Common myeloid progenitor, CD34-positive (primary cell): ENCODE data around the gene NTRK3.

ENCODE experiments used
- CTCF ChIA-PET: fragments of 350-600 bp; sonication (Branson Sonifier 250); formaldehyde crosslinking; loops from one replicate; lab custom pipeline; 2021; ENCODE audit warnings: antibody characterized with exemption; lab: Charles Lee
- POLR2A ChIA-PET: fragments of 350-600 bp; sonication (Branson Sonifier 250); formaldehyde crosslinking; loops from one replicate; lab custom pipeline; 2021; ENCODE audit warnings: antibody characterized with exemption; lab: Charles Lee
- DNase-seq, 3 donors: peaks; one replicate each; pipeline versions ENCODE4 v3.0.0 to v3.0.0-alpha.2; 2013
- H3K27ac ChIP-seq, 2 experiments: 1 replicate in 1 of 2; 2 replicates in 1 of 2; pipeline ENCODE4 v1.7.0; 2013; ENCODE audit warnings: inconsistent platforms in 2 of 2, low read length in 2 of 2, mild to moderate bottlenecking in 2 of 2, low read depth in 1 of 2, moderate library complexity in 1 of 2; ENCODE audit not compliant: severe bottlenecking in 2 of 2, insufficient read depth in 1 of 2, poor library complexity in 1 of 2
- H3K27me3 ChIP-seq, 5 experiments: replicated peaks in 2 of 5; 1 replicate in 3 of 5; 2 replicates in 2 of 5; pipeline versions ENCODE4 v1.6.1 to v1.7.0; 2013; ENCODE audit warnings: low read length in 4 of 5, mild to moderate bottlenecking in 2 of 5, moderate library complexity in 2 of 5, inconsistent platforms in 1 of 5; ENCODE audit not compliant: insufficient read depth in 5 of 5, control insufficient read depth in 4 of 5
- H3K36me3 ChIP-seq, 4 experiments: 1 replicate in 2 of 4; 2 replicates in 2 of 4; pipeline versions ENCODE4 v1.6.1 to v1.7.0; 2013; ENCODE audit warnings: low read length in 3 of 4, control low read depth in 1 of 4, mild to moderate bottlenecking in 1 of 4; ENCODE audit not compliant: control insufficient read depth in 4 of 4, insufficient read depth in 4 of 4
- H3K4me1 ChIP-seq, 4 experiments: 1 replicate in 3 of 4; 2 replicates in 1 of 4; pipeline versions ENCODE4 v1.6.1 to v1.7.1; 2013; ENCODE audit warnings: low read length in 3 of 4, mild to moderate bottlenecking in 3 of 4, control low read depth in 1 of 4, inconsistent platforms in 1 of 4, moderate library complexity in 1 of 4; ENCODE audit not compliant: control insufficient read depth in 4 of 4, insufficient read depth in 4 of 4; ENCODE audit errors: control extremely low read depth in 1 of 4
- H3K4me3 ChIP-seq, 7 experiments: 1 replicate in 4 of 7; 2 replicates in 3 of 7; pipeline versions ENCODE4 v1.5.1 to v1.7.0; 2013; ENCODE audit warnings: mild to moderate bottlenecking in 7 of 7, low read length in 6 of 7, moderate library complexity in 6 of 7, inconsistent platforms in 2 of 7, low read depth in 2 of 7, control low read depth in 1 of 7; ENCODE audit not compliant: insufficient read depth in 4 of 7, control insufficient read depth in 1 of 7; ENCODE audit errors: extremely low read depth in 1 of 7
- H3K9me3 ChIP-seq, 5 experiments: 1 replicate in 4 of 5; 2 replicates in 1 of 5; pipeline versions ENCODE4 v1.6.1 to v1.7.1; 2013; ENCODE audit warnings: low read length in 4 of 5, mild to moderate bottlenecking in 2 of 5, inconsistent platforms in 1 of 5, low read depth in 1 of 5, moderate library complexity in 1 of 5; ENCODE audit not compliant: control insufficient read depth in 4 of 5, insufficient read depth in 2 of 5; ENCODE audit errors: control extremely low read depth in 1 of 5
- WGBS: methylation state at CpG from one replicate; pipeline ENCODE4 v1.1.5; 2013; ENCODE audit not compliant: insufficient coverage; 5-methylcytosine and 5-hydroxymethylcytosine counted together

The NTRK3 gene

GRCh38 chr15:88233921-88234320, 22.6 kb downstream of the NTRK3 start:
- no peak overlapping the region for H3K4me3 ChIP-seq
- H3K36me3 ChIP-seq: no peaks in the 10 kb centered on the region
- ChIA-PET POLR2A (no interaction called here), CTCF (interaction anchor here (1.1 kb wide), 1 partner anchor 134 kb away, joined by 3 read pairs; no protein-coding TSS in a partner anchor)
- WGBS: 91% methylated on average over 8 of the region's 9 CpGs
- no peak overlapping the region for H3K27ac ChIP-seq
- H3K4me1 ChIP-seq: no peaks in the 10 kb centered on the region
- H3K27me3 ChIP-seq: peaks cover 0 to 15% (median 4%) of the 10 kb centered on the region in 5 experiments
- DNase-seq: no peak
- peaks cover 0 to 3% (median 0%) of the 10 kb centered on the region in 5 experiments for H3K9me3 ChIP-seq

GRCh38 chr15:88232771-88233201, 23.8 kb downstream of the NTRK3 start:
- CTCF ChIA-PET: interaction anchor here (0.6 to 0.9 kb wide), 2 partner anchors 10 to 13 kb away, joined by 3 to 4 read pairs; no protein-coding TSS in a partner anchor
- Histone ChIP-seq H3K36me3 (no peaks in the 10 kb centered on the region), H3K9me3 (peaks cover 0 to 2% (median 0%) of the 10 kb centered on the region in 5 experiments), H3K27ac (no peak overlapping the region), H3K4me1 (no peaks in the 10 kb centered on the region), H3K27me3 (peaks cover 0 to 16% (median 4%) of the 10 kb centered on the region in 5 experiments), H3K4me3 (no peak overlapping the region)
- no peak for DNase-seq
- POLR2A ChIA-PET: no interaction called here
- WGBS: 20% methylated on average over 1 of the region's 4 CpGs

- ChIA-PET POLR2A (no interaction called here), CTCF (interaction anchor here (1.7 kb wide), 2 partner anchors 8 to 14 kb away, joined by 6 read pairs; no protein-coding TSS in a partner anchor)
- WGBS: 100% methylated on average over 6 of the region's 6 CpGs
- no peaks in the 10 kb centered on the region for H3K4me1 ChIP-seq
- no peak overlapping the region for H3K27ac ChIP-seq
- no peak overlapping the region for H3K4me3 ChIP-seq
- DNase-seq: no peak
- peaks cover 0 to 2% (median 0%) of the 10 kb centered on the region in 5 experiments for H3K9me3 ChIP-seq
- H3K36me3 ChIP-seq: no peaks in the 10 kb centered on the region
- H3K27me3 ChIP-seq: peaks cover 0 to 19% (median 4%) of the 10 kb centered on the region in 5 experiments
These were observed 24.5 kb downstream of the NTRK3 start for GRCh38 chr15:88231909-88232644.

GRCh38 chr15:88230823-88231222, 25.7 kb downstream of the NTRK3 start:
- peak in 2 of 3 donors; percentile 44 to 66 for DNase-seq
- CTCF ChIA-PET: interaction anchor here (1.7 kb wide), 2 partner anchors 10 to 15 kb away, joined by 6 read pairs; no protein-coding TSS in a partner anchor
- H3K27ac ChIP-seq: no peak overlapping the region
- H3K27me3 ChIP-seq: peaks cover 0 to 19% (median 4%) of the 10 kb centered on the region in 5 experiments
- 50% methylated on average over 2 of the region's 2 CpGs for WGBS
- H3K4me1 ChIP-seq: no peaks in the 10 kb centered on the region
- no peak overlapping the region for H3K4me3 ChIP-seq
- POLR2A ChIA-PET: no interaction called here
- peaks cover 0 to 2% (median 0%) of the 10 kb centered on the region in 5 experiments for H3K9me3 ChIP-seq
- H3K36me3 ChIP-seq: no peaks in the 10 kb centered on the region

DNA sequence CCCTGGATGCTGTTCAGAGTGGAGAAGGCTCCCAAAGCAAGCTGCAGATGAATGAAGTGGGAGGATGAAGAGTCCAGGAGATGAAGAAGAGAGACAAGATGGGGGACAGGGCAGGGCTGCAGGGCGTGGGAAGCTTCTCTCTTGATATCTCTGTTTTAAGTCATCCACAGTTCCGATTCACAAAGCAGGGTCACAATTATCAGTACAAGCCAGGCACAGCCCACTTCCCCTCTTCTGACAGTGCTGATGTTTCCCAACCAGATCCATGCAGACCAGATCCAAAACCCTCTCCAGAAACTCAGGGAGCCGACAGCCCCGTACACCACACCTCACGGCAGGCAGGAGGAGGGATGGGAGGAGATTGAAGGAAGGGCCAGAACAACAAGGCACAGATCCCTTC, 31.1 kb downstream of the NTRK3 start:
- Histone ChIP-seq H3K9me3 (peaks cover 0 to 2% (median 0%) of the 10 kb centered on the region in 5 experiments), H3K4me1 (no peaks in the 10 kb centered on the region), H3K36me3 (no peaks in the 10 kb centered on the region), H3K4me3 (no peak overlapping the region), H3K27ac (no peak overlapping the region), H3K27me3 (peaks cover 0 to 17% (median 6%) of the 10 kb centered on the region in 5 experiments)
- DNase-seq: peak; percentile 14 to 57 (median 37)
- WGBS: 11% methylated on average over 4 of the region's 5 CpGs
- ChIA-PET CTCF (no interaction called here), POLR2A (no interaction called here)

DNA sequence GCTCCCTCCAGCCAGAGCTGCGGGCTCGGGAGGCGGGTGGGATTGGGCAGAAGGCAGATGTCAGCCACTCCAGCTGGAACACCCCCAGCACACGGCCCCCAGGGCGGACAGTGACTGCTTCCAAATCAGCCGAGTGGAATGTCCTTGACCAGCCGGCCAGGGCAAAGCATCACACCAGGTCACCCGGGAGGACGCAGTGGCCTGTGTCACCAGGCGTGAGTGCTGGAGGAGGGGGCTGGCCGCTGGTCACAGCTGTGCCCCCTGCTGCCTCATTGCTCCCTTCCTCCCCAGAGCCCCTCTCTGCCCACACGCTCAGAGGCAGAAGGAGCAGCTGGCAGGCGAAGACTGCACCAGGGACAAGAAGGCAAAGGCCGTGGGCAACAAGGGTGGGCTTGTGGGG, 33.5 kb downstream of the NTRK3 start:
- no peak overlapping the region for H3K27ac ChIP-seq
- H3K36me3 ChIP-seq: no peaks in the 10 kb centered on the region
- no peaks in the 10 kb centered on the region for H3K4me1 ChIP-seq
- H3K27me3 ChIP-seq: peaks cover 0 to 10% (median 3%) of the 10 kb centered on the region in 5 experiments
- H3K9me3 ChIP-seq: no peaks in the 10 kb centered on the region
- no peak overlapping the region for H3K4me3 ChIP-seq
- WGBS: 85% methylated on average over 12 of the region's 14 CpGs
- POLR2A ChIA-PET: no interaction called here
- no peak for DNase-seq
- CTCF ChIA-PET: interaction anchor here (1.2 kb wide), 1 partner anchor 23 kb away, joined by 3 read pairs; no protein-coding TSS in a partner anchor

DNA sequence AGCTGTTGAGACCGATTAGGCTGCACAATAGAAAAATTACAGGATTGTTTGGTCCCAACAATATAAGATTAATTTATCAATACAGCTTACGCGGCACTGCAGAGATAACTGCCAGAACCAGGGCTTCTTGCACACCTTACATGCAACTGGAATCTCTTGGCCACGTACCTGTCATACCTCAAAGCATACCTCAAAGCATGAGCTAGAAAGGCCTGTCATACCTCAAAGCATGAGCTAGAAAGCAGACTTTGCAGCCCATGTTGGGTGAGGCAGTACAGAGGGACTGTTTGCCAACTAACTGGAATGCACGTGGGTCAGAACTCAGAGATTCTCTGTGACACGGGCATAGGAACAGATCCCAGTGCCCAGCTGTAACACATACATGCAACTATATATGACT, 34.7 kb downstream of the NTRK3 start:
- Histone ChIP-seq H3K27ac (no peak overlapping the region), H3K4me1 (no peaks in the 10 kb centered on the region), H3K36me3 (no peaks in the 10 kb centered on the region), H3K4me3 (no peak overlapping the region), H3K27me3 (peaks cover 0 to 8% (median 2%) of the 10 kb centered on the region in 5 experiments), H3K9me3 (peaks cover 0 to 2% (median 0%) of the 10 kb centered on the region in 5 experiments)
- WGBS: 95% methylated on average over 4 of the region's 6 CpGs
- no peak for DNase-seq
- POLR2A ChIA-PET: no interaction called here
- CTCF ChIA-PET: interaction anchor here (1.2 kb wide), 1 partner anchor 24 kb away, joined by 3 read pairs; no protein-coding TSS in a partner anchor
